ENCODE results near the gene GPR160.
"Not testable (repeated sequence)": the region's sequence is repeated elsewhere in the genome, so short reads cannot be mapped to it uniquely, and the experiment has no call there.

GPR160 gene

GRCh38 chr3:170076715-170077238 is 39.0 kb downstream of the GPR160 start:
- DNase-seq, result no peak

- DNase-seq, result no peak
Measured at GRCh38 chr3:170077361-170077760, 39.6 kb downstream of the GPR160 start.

GRCh38 chr3:170078620-170079281 is 41.0 kb downstream of the GPR160 start:
- no peak for DNase-seq

- DNase-seq, result no peak
Measured at GRCh38 chr3:170079536-170080165, 41.9 kb downstream of the GPR160 start.

GRCh38 chr3:170080605-170081004 is 42.8 kb downstream of the GPR160 start:
- DNase-seq, result no peak

- DNase-seq, result no peak
Measured at GRCh38 chr3:170081079-170081741, 43.4 kb downstream of the GPR160 start.

GRCh38 chr3:170083343-170083742 is 45.5 kb downstream of the GPR160 start:
- DNase-seq, result no peak

- no peak for DNase-seq
Measured at GRCh38 chr3:170085396-170085795, 47.6 kb downstream of the GPR160 start.

- no peak for DNase-seq
Measured at GRCh38 chr3:170089862-170090600, 52.2 kb downstream of the GPR160 start.

GRCh38 chr3:170090601-170090981 is 52.8 kb downstream of the GPR160 start:
- DNase-seq, result no peak

GRCh38 chr3:170092907-170093306 is 55.1 kb downstream of the GPR160 start:
- no peak for DNase-seq

- DNase-seq, result no peak
Measured at GRCh38 chr3:170095771-170096170, 58.0 kb downstream of the GPR160 start.

- DNase-seq, result no peak
Measured at GRCh38 chr3:170096342-170096741, 58.5 kb downstream of the GPR160 start.

GRCh38 chr3:170098753-170099152 is 61.0 kb downstream of the GPR160 start:
- DNase-seq, result no peak

GRCh38 chr3:170100944-170101343 is 63.1 kb downstream of the GPR160 start:
- no peak for DNase-seq

- no peak for DNase-seq
Measured at GRCh38 chr3:170102431-170102830, 64.6 kb downstream of the GPR160 start.

- DNase-seq, result no peak
Measured at GRCh38 chr3:170107941-170108340, 70.1 kb downstream of the GPR160 start.

GRCh38 chr3:170108955-170109354 is 71.2 kb downstream of the GPR160 start:
- no peak for DNase-seq

GRCh38 chr3:170109579-170110293 is 71.9 kb downstream of the GPR160 start:
- DNase-seq, result no peak

- no peak for DNase-seq
Measured at GRCh38 chr3:170111147-170111771, 73.5 kb downstream of the GPR160 start.

GRCh38 chr3:170114165-170114564 is 76.4 kb downstream of the GPR160 start:
- not testable (repeated sequence) for DNase-seq

GRCh38 chr3:170117134-170117533 is 79.3 kb downstream of the GPR160 start:
- DNase-seq, result no peak
